ENCODE data around the gene ABCA3.

The ABCA3 gene

DNA sequence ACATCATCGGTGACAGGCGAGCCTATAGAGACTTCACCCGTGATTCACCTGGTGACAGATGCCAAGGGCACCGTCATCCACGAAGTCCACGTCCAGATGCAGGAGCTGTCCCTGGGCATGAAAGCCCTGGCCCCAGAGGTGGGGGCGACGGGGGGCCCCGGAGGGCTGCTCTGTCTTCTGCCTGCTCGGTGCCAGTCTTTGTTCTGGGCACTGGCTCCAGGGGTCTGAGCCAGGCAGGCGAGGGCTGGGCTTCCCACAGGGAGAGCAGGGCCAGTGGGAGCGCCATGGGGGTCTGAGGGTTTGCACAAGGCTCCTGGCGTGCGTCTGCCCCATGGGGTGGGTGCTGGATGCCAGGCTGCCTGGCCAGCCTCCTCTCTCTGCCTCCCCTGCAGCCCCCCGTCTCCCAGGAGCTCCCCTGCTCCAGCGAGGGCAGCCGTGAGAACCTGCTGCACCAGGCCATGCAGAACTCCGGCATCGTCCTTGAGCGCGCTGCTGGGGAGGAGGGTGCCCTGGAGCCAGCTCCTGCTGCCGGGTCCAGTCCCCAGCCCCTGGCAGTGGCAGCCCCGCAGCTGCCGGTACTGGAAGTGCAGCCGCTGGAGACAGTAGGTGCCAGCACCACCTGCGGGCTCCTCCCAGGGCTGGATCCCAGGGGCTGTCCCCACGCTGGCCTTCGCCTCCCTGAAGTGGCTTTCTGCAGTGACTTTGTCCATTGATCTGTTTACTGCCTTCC, 107.3 kb downstream of the ABCA3 start:
- TF ChIP-seq CTCF (IDR thresholded peaks at IDR 0.05), result no peak

- TF ChIP-seq CTCF (IDR thresholded peaks at IDR 0.05), result no peak
Observed at GRCh38 chr16:2232094-2232990, 108.2 kb downstream of the ABCA3 start.

DNA sequence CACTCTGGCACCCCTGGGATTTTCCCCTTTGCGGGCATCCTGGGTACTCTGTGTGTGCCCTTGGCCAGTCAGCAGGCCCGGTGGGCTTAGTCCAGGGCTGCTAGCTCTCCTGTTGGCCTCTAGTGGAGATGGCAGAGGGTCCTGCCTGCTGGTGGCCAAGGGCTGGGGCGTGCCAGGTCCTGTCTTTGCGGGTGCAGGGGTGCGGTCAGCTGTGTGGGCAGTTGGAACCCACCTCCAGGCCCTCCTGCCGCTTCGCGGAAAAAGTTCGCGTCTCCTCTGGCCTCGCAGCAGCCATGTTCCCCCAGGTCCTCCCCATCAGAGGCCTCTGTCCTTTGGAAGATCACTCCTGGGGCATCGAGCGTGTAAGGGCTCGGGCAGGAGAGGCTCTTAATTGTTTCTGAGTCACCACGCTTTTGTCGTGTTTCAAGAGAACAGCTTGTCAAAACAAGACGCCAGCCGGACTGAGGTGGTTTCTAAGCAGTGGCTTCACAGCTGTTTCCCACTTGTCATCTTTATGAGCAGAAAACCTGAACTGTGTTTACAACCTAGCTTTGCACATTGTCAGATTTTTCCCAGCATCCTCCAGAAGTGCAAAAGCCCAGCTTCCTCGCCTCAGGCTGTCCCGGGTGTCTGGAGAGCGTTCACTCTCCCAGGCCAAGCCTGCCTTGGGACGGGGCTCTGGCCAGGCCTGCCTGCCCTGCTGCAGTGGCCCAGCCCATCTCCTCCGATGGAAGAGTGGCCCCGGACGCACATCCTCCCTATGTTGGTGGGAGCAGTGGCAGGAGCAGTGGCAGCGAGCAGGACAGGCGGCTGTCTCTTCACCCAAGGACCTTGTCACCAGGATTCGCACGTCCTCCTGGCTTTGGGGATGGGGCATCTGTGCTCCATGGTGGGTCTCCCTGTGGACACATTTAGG, 109.3 kb downstream of the ABCA3 start:
- TF ChIP-seq CTCF (IDR thresholded peaks at IDR 0.05), result no peak

DNA sequence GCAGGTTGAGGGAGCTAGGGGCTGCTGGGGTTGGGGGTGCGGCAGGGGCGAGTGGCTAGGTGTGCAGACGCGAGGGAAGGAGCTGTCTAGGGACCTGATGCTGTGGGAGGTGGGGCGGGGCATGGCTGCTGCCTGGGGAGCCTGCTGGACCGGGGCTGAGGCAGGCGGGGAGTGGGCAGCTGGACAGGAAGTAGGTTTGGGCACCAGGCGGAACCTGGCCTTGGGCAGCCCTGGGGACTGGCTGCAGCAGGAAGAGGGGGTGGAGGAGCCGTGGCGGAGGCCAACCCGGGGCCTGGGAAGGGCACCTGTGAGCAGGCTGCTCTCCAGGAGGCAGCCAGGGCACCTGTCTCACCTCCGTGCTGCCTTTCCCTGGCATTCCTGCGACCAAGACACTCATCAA, 110.2 kb downstream of the ABCA3 start:
- TF ChIP-seq CTCF (IDR thresholded peaks at IDR 0.05), result no peak

- no peak for TF ChIP-seq CTCF (IDR thresholded peaks at IDR 0.05)
Observed at GRCh38 chr16:2229632-2230250, 110.8 kb downstream of the ABCA3 start.

DNA sequence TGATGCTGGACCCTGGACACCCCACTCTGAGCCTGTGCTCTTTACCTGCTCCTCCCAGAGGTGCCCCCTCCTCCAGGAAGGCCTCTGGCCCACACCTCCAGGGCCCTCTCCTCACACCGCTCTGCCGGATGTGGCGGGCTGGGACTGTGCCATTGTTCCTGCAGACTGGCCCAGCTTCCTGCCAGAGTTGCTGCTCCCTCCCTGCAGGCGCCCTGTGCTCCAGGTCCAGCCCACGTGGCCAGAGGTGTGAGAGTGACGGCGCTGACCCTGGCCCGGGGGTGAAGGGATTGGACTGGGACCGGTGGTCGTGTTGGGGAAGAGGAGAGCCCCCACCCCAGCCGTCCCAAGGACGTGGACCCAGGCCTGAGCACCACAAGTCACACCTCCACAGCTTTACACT, 111.4 kb downstream of the ABCA3 start:
- TF ChIP-seq CTCF (IDR thresholded peaks at IDR 0.05), result no peak
